Smooth muscle cell (in vitro differentiated cells): Measurements from ENCODE around the gene SMIM24. TPM values are rescaled to one million over a fixed set of nuclear protein-coding genes. Genes with fewer than 3 reads are reported as not detected.

Experiments
- DNase-seq: peaks from one replicate; lab custom pipeline; 2025; ENCODE audit not compliant: unreplicated experiment; lab: John Stamatoyannopoulos, UW
- H2AFZ ChIP-seq: fragments of 200-600 bp; sonication (generic); 2 replicates; pipeline ENCODE4 v1.6.0; 2016; ENCODE audit warnings: antibody characterized with exemption, low read depth, mild to moderate bottlenecking
- H3F3A ChIP-seq: fragments of 200-600 bp; sonication (generic); 2 replicates; pipeline ENCODE4 v1.6.0; 2017; ENCODE audit warnings: antibody characterized with exemption, low read depth
- H3K27ac ChIP-seq: fragments of 200-600 bp; sonication (generic); 2 replicates; pipeline ENCODE4 v1.5.1; 2016; ENCODE audit warnings: low read depth, mild to moderate bottlenecking
- H3K27me3 ChIP-seq: fragments of 200-600 bp; sonication (generic); 2 replicates; pipeline ENCODE4 v1.6.1; 2016; ENCODE audit warnings: low read depth, mild to moderate bottlenecking
- H3K36me3 ChIP-seq: fragments of 200-600 bp; sonication (generic); 2 replicates; pipeline ENCODE4 v1.5.1; 2016; ENCODE audit warnings: low read depth
- H3K4me1 ChIP-seq: fragments of 200-600 bp; sonication (generic); 2 replicates; pipeline ENCODE4 v1.5.1; 2016; ENCODE audit warnings: low read depth
- H3K4me2 ChIP-seq: fragments of 200-600 bp; sonication (generic); 2 replicates; pipeline ENCODE4 v1.6.0; 2016; ENCODE audit warnings: mild to moderate bottlenecking
- H3K4me3 ChIP-seq: fragments of 200-600 bp; sonication (generic); 2 replicates; pipeline ENCODE4 v1.5.1; 2016; ENCODE audit warnings: mild to moderate bottlenecking
- H3K79me2 ChIP-seq: fragments of 200-600 bp; sonication (generic); 2 replicates; pipeline ENCODE4 v1.6.0; 2016; ENCODE audit warnings: low read depth, mild to moderate bottlenecking
- H3K9ac ChIP-seq: fragments of 200-600 bp; sonication (generic); 2 replicates; pipeline ENCODE4 v1.6.0; 2016; ENCODE audit warnings: low read depth
- H3K9me3 ChIP-seq: fragments of 200-600 bp; sonication (generic); replicated peaks from 2 replicates; pipeline ENCODE4 v1.5.1; 2016; ENCODE audit warnings: low read depth
- H4K20me1 ChIP-seq: fragments of 200-600 bp; sonication (generic); 2 replicates; pipeline ENCODE4 v1.6.0; 2016; ENCODE audit warnings: low read depth
- WGBS: methylation state at CpG from one replicate; pipeline ENCODE4 v1.1.7; 2016; ENCODE audit warnings: low lambda C conversion rate; 5-methylcytosine and 5-hydroxymethylcytosine counted together
- polyA plus RNA-seq: library from polyadenylated mRNA; unstranded; fragments of >200 nt; fragmentation: Nextera tagmentation; extraction: Ambion mirVana; gene quantifications from 2 replicates; pipeline ENCODE4 v1.2.1, GENCODE V29; 2016
- total RNA-seq: library from RNA; depleted of rRNA; stranded (reverse); fragments of >200 nt; gene quantifications from 2 replicates; pipeline ENCODE4 v1.2.3, GENCODE V29; 2014
- TF ChIP-seq, protein P1 (sequence below): fragments of 200-600 bp; sonication (generic); IDR thresholded peaks from 2 replicates; pipeline ENCODE4 v1.5.1; 2017; ENCODE audit warnings: borderline replicate concordance, mild to moderate bottlenecking, antibody characterized with exemption; ENCODE audit not compliant: insufficient read depth, poor library complexity, severe bottlenecking

Gene SMIM24
- total and polyA plus RNA-seq, 2 experiments from 2014 or later = 1.1 TPM; not detected in 1

DNA sequence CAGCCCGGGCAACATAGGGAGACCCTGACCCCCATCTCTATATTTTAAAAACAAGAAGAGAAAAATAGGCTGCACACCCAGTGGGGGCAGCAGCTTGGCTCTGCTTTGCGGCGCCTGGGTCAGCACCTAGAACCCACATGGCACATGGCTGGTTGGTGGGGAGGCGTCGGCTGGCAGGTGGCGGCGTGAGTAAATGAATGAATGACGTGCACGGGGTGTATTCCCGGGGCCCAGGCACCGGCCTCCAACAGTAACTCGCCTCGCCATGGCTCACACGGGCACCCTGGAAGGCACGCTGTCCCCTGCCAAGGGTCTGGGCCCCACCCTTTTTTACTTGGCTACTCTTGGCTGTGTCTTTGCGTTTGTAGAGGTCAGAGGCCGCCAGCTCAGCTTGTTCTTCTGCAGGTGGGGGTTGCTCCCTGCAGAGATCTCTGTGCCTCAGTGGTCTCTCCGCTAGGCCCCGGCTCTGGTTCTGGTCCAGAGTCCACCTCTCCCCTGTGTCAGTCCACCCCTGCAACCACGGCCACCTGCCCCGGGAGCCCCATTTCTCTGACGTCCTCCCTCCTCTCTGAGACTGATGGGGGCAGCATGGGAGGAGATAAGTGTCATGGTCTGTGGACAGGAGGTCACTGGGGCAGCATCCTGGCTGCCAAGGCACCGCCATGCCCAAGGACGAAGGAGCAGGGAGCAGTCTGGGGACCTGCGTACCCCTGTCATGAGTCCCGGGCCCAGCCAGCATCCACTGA is 31.4 kb upstream of the SMIM24 start:
- no peaks in the 10 kb centered on the region for H3F3A ChIP-seq
- no peak overlapping the region for H2AFZ ChIP-seq
- no peak overlapping the region for H3K27ac ChIP-seq
- no peaks in the 10 kb centered on the region for H3K36me3 ChIP-seq
- H3K79me2 ChIP-seq = peaks cover 95% of the 10 kb centered on the region
- DNase-seq = no peak
- H3K9me3 ChIP-seq = no peaks in the 10 kb centered on the region
- no peak overlapping the region for H3K4me3 ChIP-seq
- WGBS = 97% methylated on average over 24 of the region's 26 CpGs
- H3K4me1 ChIP-seq = no peaks in the 10 kb centered on the region
- H3K27me3 ChIP-seq = no peaks in the 10 kb centered on the region
- H3K9ac ChIP-seq = no peak overlapping the region
- TF ChIP-seq, protein P1, sequence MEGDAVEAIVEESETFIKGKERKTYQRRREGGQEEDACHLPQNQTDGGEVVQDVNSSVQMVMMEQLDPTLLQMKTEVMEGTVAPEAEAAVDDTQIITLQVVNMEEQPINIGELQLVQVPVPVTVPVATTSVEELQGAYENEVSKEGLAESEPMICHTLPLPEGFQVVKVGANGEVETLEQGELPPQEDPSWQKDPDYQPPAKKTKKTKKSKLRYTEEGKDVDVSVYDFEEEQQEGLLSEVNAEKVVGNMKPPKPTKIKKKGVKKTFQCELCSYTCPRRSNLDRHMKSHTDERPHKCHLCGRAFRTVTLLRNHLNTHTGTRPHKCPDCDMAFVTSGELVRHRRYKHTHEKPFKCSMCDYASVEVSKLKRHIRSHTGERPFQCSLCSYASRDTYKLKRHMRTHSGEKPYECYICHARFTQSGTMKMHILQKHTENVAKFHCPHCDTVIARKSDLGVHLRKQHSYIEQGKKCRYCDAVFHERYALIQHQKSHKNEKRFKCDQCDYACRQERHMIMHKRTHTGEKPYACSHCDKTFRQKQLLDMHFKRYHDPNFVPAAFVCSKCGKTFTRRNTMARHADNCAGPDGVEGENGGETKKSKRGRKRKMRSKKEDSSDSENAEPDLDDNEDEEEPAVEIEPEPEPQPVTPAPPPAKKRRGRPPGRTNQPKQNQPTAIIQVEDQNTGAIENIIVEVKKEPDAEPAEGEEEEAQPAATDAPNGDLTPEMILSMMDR = no peak
- H3K4me2 ChIP-seq = no peak overlapping the region
- H4K20me1 ChIP-seq = peaks cover 95% of the 10 kb centered on the region

DNA sequence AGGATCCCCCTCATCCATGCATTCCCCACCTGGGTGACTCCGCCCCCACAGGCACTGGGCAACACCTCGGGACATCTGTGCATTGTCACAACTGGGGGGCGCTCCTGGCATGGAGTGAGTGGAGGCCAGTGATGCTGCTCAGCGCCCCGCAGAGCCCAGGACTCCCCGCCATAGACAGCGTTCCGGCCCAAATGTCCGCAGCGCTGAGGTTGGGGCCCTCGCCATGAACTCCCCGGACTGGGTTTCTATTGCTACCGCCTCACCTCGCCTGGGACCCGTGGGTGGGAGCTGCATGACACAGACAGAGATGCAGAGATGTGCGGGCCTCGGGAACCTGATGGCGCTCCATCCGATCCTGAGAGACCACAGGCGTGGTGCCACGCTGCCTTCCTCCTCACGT is 30.4 kb upstream of the SMIM24 start:
- no peaks in the 10 kb centered on the region for H3F3A ChIP-seq
- peaks cover 90% of the 10 kb centered on the region for H3K79me2 ChIP-seq
- no peak overlapping the region for H3K4me2 ChIP-seq
- TF ChIP-seq, protein P1 = no peak
- H3K36me3 ChIP-seq = no peaks in the 10 kb centered on the region
- H4K20me1 ChIP-seq = peaks cover 85% of the 10 kb centered on the region
- no peak for DNase-seq
- no peak overlapping the region for H3K4me3 ChIP-seq
- H3K9me3 ChIP-seq = no peaks in the 10 kb centered on the region
- H2AFZ ChIP-seq = no peak overlapping the region
- no peaks in the 10 kb centered on the region for H3K4me1 ChIP-seq
- no peaks in the 10 kb centered on the region for H3K27me3 ChIP-seq
- WGBS = 94% methylated on average over 22 of the region's 22 CpGs
- no peak overlapping the region for H3K9ac ChIP-seq
- H3K27ac ChIP-seq = peak overlapping the region; percentile 87

DNA sequence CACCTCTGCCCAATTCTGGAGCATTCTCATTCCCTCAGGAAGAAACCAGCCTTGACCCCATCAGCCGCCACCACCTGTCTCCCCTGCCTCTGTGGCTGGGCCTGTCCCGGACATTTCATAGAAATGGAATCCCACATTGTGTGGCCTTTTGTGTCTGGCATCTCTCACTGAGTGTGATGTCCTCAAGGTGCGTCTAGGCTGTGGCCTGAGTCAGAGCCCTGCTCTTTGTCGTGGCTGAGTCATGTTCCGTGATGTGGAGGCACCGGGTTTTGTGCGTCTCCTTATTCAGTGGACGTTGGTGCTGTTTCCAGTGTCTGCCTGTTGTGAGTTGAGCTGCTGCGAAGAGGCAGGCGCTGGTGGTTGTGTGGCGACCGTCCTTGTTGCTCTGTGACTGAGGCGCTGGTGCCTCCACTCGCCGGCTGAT is 29.3 kb upstream of the SMIM24 start:
- Histone ChIP-seq H3F3A (peaks cover 4% of the 10 kb centered on the region), H3K9ac (peak overlapping the region; percentile 60), H3K4me2 (peak overlapping the region; percentile 2), H3K27ac (peak overlapping the region; percentile 87), H3K4me1 (no peaks in the 10 kb centered on the region), H2AFZ (no peak overlapping the region), H3K36me3 (no peaks in the 10 kb centered on the region), H4K20me1 (peaks cover 74% of the 10 kb centered on the region), H3K4me3 (no peak overlapping the region), H3K9me3 (no peaks in the 10 kb centered on the region), H3K27me3 (no peaks in the 10 kb centered on the region), H3K79me2 (peaks cover 79% of the 10 kb centered on the region)
- no peak for DNase-seq
- TF ChIP-seq, protein P1 = no peak
- 54% methylated on average over 15 of the region's 15 CpGs for WGBS
